Activated naive CD8-positive, alpha-beta T cell treated with anti-CD3 and anti-CD28 coated beads, Interleukin-2, amount 50 U/mL, for 16 hours (primary cell): ENCODE measurements around the gene TLR1.
"Not testable (repeated sequence)": the region's sequence is repeated elsewhere in the genome, so short reads cannot be mapped to it uniquely, and the experiment has no call there.

ENCODE experiments used
- DNase-seq: peaks from one replicate; pipeline ENCODE4 v3.0.0-alpha.2; 2020; ENCODE audit warnings: low read depth, low spot score

Gene TLR1

DNA sequence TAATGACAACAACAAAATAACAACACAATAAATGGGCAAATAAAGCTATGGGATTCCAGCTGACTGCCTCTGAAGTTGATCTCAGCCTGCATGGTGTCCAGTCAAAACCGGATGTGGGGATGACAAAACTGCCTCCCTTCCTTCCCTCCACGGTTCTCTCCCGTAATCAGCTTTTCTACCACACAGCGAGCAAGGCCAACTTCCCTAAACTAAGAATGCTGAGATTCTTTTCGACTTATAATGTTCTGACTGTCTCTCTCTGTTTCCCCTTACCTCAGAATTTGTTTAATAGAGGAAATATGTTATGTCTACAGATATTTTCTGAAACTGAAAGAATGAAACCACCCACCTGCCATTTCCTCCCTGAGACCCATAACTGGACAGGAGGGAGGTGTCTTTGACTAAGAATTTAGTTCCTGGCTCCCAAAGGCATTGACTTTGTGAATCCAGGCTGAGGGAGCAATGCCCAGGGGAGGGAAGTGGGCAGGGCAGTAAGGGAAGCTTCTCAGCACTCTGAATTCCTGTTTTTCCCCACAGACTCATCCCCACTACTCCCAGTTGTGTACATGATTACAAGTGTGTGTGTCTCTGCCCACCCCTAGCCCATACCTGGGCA, 1.0 kb upstream of the TLR1 start:
- DNase-seq, result no peak

- no peak for DNase-seq
These were observed 548 bp downstream of the TLR1 start for GRCh38 chr4:38803833-38804653.

DNA sequence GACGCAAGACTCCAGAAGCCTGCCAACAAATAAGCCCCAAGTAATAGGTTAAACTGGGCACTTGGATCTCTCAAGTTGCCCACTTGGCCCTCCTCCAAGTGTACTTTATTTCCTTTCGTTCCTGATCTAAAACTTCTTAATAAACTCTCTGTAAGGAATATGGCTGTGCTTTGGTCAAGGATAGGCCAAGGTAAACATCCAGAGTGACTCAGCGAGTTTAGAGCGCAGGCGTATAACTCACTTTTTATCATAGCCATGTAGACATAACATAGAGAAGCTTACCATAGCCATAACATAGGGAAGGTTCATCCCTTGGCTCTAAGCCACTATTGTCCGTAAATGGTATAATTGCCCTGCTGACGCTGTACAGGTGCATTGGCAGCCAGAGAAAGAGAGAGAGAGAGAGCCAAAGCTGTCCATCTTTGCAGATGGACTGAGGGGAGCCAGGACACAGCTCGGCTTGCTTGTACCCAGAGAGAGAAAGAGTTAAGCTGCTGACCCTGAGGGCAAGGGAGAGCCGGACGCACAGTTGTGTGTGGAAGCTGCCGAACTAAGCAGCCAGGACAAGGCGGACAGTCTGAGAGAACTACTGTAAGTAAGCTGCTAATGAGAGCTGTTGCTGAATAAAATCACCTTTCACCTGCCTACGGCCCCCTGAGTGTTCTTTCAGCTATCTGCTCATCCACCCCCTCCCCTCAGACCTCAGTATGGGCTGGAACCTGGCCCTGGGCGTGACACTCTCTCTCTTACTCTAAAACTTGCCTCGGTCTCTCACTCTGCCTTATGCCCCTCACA, 1.8 kb downstream of the TLR1 start:
- no peak for DNase-seq

DNA sequence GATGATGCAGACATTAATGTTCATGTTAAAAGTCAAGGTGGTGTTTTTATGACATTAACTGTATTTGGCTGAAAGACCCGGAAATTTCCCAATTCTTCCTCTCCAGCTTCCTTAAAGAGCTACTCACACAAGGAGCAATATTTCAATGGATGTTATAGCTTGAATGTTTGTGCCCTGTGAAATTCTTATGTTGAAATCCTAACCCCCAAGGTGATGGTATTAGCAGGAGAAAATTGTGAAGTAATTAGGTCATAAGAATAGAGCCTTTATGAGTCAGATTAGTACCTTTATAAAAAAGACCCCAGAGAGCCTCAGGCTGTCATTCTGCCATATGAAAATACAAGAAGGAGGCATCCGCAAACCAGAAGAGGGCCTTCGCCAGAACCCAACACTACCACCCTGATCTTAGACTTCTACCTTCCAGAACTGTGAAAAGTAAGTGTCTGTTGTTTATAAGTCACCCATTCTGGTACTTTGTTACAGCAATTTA, 3.6 kb downstream of the TLR1 start:
- no peak for DNase-seq

DNA sequence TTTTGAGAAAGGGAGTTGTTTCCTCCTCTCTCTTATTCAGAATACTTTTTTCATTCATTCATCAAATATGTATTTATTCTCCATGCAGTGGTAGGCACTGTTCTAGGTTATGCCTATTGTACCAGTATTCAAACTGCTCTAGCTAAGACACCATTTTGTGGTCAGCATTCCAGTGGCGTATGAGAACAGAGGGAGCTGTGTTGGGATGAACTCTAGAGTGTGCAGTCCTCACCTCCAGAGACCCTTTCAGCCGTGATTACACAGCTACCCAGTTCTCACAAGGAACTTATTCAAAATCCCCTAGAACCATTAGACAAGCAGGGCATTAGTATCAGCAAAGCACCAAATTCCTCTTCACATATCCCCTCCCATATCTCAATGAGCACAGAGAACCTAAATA, 4.2 kb downstream of the TLR1 start:
- no peak for DNase-seq

DNA sequence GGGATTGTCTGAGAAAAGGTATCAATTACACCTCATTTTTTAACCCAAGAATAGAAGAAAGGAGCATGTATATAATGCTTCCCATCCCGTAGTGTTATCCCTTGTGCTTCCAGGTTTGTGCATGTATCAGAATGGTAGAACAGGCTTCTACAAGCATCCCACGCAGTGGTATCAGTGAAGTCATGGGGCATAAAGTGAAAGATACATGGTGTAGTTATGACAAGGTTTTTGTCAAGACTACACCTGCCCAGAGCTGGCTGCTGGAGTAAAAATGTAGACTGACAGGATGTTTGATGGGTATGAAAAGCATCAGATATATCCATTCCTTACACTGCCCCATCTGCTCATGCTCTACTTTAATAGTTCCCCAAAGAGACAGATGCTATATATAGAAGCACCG, 9.5 kb downstream of the TLR1 start:
- no peak for DNase-seq

DNA sequence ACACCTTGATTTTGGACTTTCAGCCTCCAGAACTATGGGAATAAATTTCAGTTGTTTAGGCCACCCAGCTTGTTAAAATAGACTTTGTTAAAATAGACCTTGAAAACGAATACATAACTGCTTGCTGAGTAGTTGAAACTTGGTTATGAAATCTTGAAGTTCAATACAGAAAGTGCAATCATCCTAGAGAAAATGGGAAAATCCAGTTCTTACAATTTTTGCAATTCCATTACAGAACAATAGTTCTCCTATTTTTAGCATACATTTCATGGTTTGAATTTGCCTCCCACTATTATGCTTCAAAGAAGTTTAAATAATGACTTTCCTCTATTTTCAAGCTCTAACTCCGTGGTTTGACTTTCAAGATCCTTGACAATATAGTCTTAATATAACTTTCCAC, 10.5 kb downstream of the TLR1 start:
- no peak for DNase-seq

DNA sequence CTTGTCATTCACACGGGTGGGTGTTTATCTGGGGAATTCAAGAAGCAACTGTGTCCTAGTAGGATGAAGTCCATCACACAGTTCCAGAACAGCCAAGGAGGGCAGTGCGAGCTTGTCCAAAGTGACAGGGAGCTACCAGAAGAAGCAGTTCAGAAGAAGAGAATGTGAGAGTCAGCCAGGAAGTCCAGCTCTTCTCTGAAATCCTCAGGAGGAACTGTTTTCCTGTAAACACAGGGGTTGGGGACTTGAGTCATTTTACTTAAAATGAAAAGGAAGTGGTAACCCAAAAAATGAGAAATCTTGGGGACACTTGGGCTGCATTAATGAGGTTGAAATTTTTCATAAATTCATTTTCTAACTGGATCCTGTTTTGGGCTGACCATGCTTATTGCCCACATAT, 13.6 kb downstream of the TLR1 start:
- DNase-seq, result no peak

DNA sequence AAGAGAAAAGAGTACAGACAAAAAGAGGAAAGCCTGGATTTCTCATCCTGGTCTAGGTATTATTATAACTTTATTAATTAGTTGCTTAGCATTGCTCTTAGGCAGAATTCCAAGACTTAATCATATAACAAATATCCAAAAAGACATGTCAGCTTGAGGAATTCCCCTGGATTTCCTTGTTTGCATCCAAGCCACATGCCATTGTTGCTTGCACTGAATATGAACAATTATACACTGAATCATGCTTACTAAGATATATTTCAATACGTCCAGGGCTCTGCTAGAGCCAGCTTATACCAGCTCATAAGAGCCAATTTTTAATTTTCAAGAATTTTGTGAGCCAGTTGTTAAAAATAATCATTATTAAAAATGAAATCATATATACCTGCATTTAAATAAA, 16.3 kb downstream of the TLR1 start:
- DNase-seq, result no peak

DNA sequence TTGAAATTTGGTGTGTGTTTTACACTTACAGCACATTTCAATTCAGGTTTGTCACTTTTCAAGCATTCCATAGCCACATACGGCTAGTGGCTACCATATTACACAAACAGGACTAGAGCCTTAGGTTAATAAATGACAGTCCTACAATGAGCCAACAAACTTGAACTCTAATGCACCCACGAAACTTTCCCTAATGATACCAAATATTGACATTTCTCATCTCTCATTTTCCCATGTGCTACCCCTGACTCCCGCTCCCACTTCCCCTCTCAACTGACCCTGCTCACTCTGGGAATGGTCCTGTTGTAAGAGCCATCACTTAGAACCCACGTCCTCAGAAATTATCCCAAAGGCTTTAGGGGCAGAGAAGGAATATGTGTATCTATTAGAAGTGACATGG, 16.9 kb downstream of the TLR1 start:
- DNase-seq, result no peak

DNA sequence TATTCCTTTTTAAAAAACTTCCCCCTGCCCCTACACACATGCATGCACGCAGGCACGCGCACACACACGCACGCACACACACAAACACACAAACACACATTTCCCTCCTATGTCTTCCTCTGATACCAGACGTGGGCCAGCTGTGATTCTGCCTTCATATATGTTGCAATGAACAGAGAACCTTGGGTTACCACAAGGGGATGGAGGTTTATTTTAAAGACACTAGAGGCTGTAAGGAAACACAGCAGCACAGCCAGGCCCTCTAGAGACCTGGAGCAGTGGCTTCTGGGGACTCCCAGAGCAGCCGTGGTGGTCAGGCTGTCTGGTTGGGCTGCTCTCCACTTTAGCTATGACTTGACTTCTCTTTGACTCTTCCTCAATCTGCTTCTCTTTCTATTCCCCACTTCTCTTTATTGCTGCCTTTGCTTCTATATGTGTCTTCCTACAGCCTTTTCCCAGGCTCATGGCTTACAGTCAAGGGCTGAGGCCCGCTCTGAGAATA, 18.6 kb downstream of the TLR1 start:
- no peak for DNase-seq

GRCh38 chr4:38785041-38785790, 19.4 kb downstream of the TLR1 start:
- no peak for DNase-seq

GRCh38 chr4:38784141-38784540, 20.4 kb downstream of the TLR1 start:
- no peak for DNase-seq

- no peak for DNase-seq
These were observed 21.5 kb downstream of the TLR1 start for GRCh38 chr4:38783109-38783460.

GRCh38 chr4:38782452-38783108, 22.0 kb downstream of the TLR1 start, which contains the start of gene TLR10:
Gene TLR10, minus strand, starts transcription at chr4:38782990. Its CDS starts 7,400 bp downstream, at chr4:38775590.
- peak; percentile 9 for DNase-seq

GRCh38 chr4:38781854-38782261, 22.7 kb downstream of the TLR1 start:
- no peak for DNase-seq

DNA sequence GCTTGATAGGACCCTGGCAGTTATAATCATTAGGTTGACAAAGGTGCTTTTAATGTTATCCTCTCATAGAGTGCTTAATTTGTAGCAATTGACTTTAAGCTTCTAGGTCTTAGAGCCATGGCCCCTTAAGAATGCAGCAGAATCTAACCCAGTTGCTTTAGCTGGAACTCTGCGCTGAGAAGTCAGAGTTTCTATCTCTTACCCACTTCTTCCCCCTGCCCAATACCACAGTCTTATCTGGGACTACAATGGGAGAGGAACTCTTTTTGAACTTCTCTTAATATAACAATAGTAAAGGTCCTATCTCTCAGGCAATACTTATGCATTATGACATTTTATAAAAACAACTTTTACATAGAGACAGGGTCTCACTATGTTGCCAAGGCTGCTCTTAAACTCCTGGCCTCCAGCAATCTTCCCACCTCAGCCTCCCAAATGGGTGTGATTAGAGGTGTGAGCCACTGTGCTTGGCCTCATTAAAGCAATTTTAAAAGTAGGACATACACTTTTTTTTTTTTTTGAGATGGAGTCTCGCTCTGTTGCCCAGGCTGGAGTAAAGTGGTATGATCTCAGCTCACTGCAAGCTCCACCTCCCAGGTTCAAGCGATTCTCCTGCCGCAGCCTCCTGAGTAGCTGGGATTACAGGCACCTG, 23.6 kb downstream of the TLR1 start:
- no peak for DNase-seq

- DNase-seq, result no peak
These were observed 24.8 kb downstream of the TLR1 start for GRCh38 chr4:38779790-38780189.

GRCh38 chr4:38777925-38778324, 26.7 kb downstream of the TLR1 start:
- DNase-seq, result not testable (repeated sequence)

- no peak for DNase-seq
These were observed 29.3 kb downstream of the TLR1 start for GRCh38 chr4:38775326-38775725.
